Measurements from ENCODE around the gene BRK1.
"Not testable (repeated sequence)": the region's sequence is repeated elsewhere in the genome, so short reads cannot be mapped to it uniquely, and the experiment has no call there.

The BRK1 gene

GRCh38 chr3:10142707-10143560 is 27.5 kb downstream of the BRK1 start:
- in situ Hi-C loops (cut with MboI; ENCODE audit: low sequenced_read_pairs) = no loop called here

- in situ Hi-C loops (cut with MboI; ENCODE audit: low sequenced_read_pairs) = no loop called here
Observed at GRCh38 chr3:10145685-10146084, 30.2 kb downstream of the BRK1 start.

- in situ Hi-C loops (cut with MboI; ENCODE audit: low sequenced_read_pairs) = no loop called here
Observed at GRCh38 chr3:10149226-10149625, 33.8 kb downstream of the BRK1 start.

GRCh38 chr3:10150987-10151386 is 35.5 kb downstream of the BRK1 start:
- in situ Hi-C loops (cut with MboI; ENCODE audit: low sequenced_read_pairs) = no loop called here

- in situ Hi-C loops (cut with MboI; ENCODE audit: low sequenced_read_pairs) = no loop called here
Observed at GRCh38 chr3:10154335-10155122, 39.1 kb downstream of the BRK1 start.

GRCh38 chr3:10155123-10155472 is 39.6 kb downstream of the BRK1 start:
- in situ Hi-C loops (cut with MboI; ENCODE audit: low sequenced_read_pairs) = no loop called here

- in situ Hi-C loops (cut with MboI; ENCODE audit: low sequenced_read_pairs) = no loop called here
Observed at GRCh38 chr3:10155658-10156057, 40.2 kb downstream of the BRK1 start.

GRCh38 chr3:10157031-10157430 is 41.6 kb downstream of the BRK1 start:
- in situ Hi-C loops (cut with MboI; ENCODE audit: low sequenced_read_pairs) = no loop called here

- in situ Hi-C loops (cut with MboI; ENCODE audit: low sequenced_read_pairs) = not testable (repeated sequence)
Observed at GRCh38 chr3:10158555-10158954, 43.1 kb downstream of the BRK1 start.

GRCh38 chr3:10160346-10160745 is 44.9 kb downstream of the BRK1 start:
- in situ Hi-C loops (cut with MboI; ENCODE audit: low sequenced_read_pairs) = no loop called here

- in situ Hi-C loops (cut with MboI; ENCODE audit: low sequenced_read_pairs) = no loop called here
Observed at GRCh38 chr3:10160925-10161324, 45.5 kb downstream of the BRK1 start.

GRCh38 chr3:10162185-10162584 is 46.7 kb downstream of the BRK1 start:
- in situ Hi-C loops (cut with MboI; ENCODE audit: low sequenced_read_pairs) = no loop called here

GRCh38 chr3:10164201-10164545 is 48.7 kb downstream of the BRK1 start:
- in situ Hi-C loops (cut with MboI; ENCODE audit: low sequenced_read_pairs) = not testable (repeated sequence)

GRCh38 chr3:10164546-10165393 is 49.3 kb downstream of the BRK1 start, which contains the start of gene IRAK2:
IRAK2 (plus strand) TSS chr3:10164919; CDS start chr3:10164955, 36 bp downstream.
- in situ Hi-C loops (cut with MboI; ENCODE audit: low sequenced_read_pairs) = no loop called here

GRCh38 chr3:10166213-10166604 is 50.7 kb downstream of the BRK1 start:
- in situ Hi-C loops (cut with MboI; ENCODE audit: low sequenced_read_pairs) = no loop called here

- in situ Hi-C loops (cut with MboI; ENCODE audit: low sequenced_read_pairs) = no loop called here
Observed at GRCh38 chr3:10169000-10169496, 53.6 kb downstream of the BRK1 start.

GRCh38 chr3:10170915-10171478 is 55.5 kb downstream of the BRK1 start:
- in situ Hi-C loops (cut with MboI; ENCODE audit: low sequenced_read_pairs) = no loop called here

GRCh38 chr3:10173095-10173925 is 57.8 kb downstream of the BRK1 start:
- in situ Hi-C loops (cut with MboI; ENCODE audit: low sequenced_read_pairs) = no loop called here

- in situ Hi-C loops (cut with MboI; ENCODE audit: low sequenced_read_pairs) = no loop called here
Observed at GRCh38 chr3:10173926-10174435, 58.5 kb downstream of the BRK1 start.

- in situ Hi-C loops (cut with MboI; ENCODE audit: low sequenced_read_pairs) = not testable (repeated sequence)
Observed at GRCh38 chr3:10175334-10175733, 59.9 kb downstream of the BRK1 start.

Measured in HL-60/S4 treated with phorbol 12-myristate 13-acetate at 8.2 ng/mL for 4 days and 3 days (cell line).